ENCODE measurements around the gene PTPRQ. TPM values are rescaled to one million over a fixed set of nuclear protein-coding genes. Genes with fewer than 3 reads are reported as not detected.

PTPRQ gene
- total and polyA plus RNA-seq, 9 of the 15 experiments (the other 6 are each of a cell fraction or from before 2014, with no cell fraction given), result not detected

DNA sequence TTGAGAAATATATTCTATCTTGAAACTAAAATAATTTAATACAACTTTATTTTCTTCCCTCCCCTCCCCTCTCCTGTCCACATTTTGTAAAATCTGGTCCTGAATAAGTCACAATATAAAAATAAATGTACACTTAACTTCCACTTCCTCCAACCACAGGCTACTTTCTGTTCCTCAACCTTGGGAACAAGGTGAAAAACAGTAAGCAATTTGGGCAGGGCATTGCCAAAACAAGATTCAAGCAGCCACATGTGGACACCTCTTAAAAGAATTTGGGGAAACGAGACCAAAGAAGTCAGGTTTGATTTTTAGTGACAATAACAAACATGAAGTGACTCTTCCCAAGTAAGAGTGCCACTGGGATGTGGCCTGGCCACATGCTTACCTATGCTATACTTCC, 115.7 kb downstream of the PTPRQ start (continued):
- TF ChIP-seq, protein P1, sequence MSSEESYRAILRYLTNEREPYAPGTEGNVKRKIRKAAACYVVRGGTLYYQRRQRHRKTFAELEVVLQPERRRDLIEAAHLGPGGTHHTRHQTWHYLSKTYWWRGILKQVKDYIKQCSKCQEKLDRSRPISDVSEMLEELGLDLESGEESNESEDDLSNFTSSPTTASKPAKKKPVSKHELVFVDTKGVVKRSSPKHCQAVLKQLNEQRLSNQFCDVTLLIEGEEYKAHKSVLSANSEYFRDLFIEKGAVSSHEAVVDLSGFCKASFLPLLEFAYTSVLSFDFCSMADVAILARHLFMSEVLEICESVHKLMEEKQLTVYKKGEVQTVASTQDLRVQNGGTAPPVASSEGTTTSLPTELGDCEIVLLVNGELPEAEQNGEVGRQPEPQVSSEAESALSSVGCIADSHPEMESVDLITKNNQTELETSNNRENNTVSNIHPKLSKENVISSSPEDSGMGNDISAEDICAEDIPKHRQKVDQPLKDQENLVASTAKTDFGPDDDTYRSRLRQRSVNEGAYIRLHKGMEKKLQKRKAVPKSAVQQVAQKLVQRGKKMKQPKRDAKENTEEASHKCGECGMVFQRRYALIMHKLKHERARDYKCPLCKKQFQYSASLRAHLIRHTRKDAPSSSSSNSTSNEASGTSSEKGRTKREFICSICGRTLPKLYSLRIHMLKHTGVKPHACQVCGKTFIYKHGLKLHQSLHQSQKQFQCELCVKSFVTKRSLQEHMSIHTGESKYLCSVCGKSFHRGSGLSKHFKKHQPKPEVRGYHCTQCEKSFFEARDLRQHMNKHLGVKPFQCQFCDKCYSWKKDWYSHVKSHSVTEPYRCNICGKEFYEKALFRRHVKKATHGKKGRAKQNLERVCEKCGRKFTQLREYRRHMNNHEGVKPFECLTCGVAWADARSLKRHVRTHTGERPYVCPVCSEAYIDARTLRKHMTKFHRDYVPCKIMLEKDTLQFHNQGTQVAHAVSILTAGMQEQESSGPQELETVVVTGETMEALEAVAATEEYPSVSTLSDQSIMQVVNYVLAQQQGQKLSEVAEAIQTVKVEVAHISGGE (CRISPR knock-in tag; IDR thresholded peaks at IDR 0.05), result no peak

DNA sequence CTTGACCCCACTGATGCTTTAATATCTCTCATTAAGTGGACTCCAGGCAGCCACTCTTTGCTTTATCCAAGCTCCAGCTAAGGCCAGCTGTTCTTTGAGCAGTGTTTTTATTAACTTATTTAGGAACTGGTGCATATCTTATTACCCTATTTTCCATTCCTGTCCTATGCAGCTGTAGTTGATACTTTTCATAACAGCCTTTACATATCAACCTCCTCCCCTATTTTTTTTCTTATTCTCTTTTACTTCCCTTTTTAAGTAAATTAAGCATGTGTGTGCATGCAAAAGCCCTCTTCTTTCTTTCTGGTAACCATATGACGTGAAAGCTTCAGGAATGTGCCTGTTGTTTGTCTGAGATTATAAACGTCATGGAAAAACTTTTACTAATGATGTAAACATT, 121.2 kb downstream of the PTPRQ start:
- 0% methylated on average over 2 of the region's 2 CpGs for WGBS (ENCODE audit: insufficient coverage, low coverage, missing lambda C conversion rate)

More for the DNA sequence above, 121.2 kb downstream of the PTPRQ start:
- Histone ChIP-seq H3K79me2 (ENCODE audit: control insufficient read depth, insufficient read depth, low read length) (no peaks in the 10 kb centered on the region), H3K4me3 (no peak overlapping the region), H3K27me3 (ENCODE audit: control insufficient read depth in 2 of 2, insufficient read depth in 2 of 2, low read length in 2 of 2) (no peaks in the 10 kb centered on the region), H3K36me3 (ENCODE audit: control insufficient read depth, insufficient read depth, low read length) (no peaks in the 10 kb centered on the region), H4K20me1 (replicated peaks; ENCODE audit: control insufficient read depth, insufficient read depth, low read length) (no peaks in the 10 kb centered on the region), H3K4me1 (replicated peaks in 1 of 2; ENCODE audit: control insufficient read depth in 2 of 2, insufficient read depth in 2 of 2, low read length in 2 of 2) (no peaks in the 10 kb centered on the region), H3K4me2 (ENCODE audit: insufficient read depth, low read length) (no peak overlapping the region), H2AFZ (ENCODE audit: low read depth, low read length) (no peak overlapping the region), H3K9me1 (ENCODE audit: control insufficient read depth, insufficient read depth, low read length) (no peaks in the 10 kb centered on the region), H3K9me3 (replicated peaks; ENCODE audit: control insufficient read depth, insufficient read depth, low read depth, low read length) (no peaks in the 10 kb centered on the region), H3K9ac (ENCODE audit: insufficient read depth in 1 of 2, low read depth in 2 of 2, low read length in 2 of 2) (no peak overlapping the region), H3K27ac (ENCODE audit: extremely low read depth, low read depth, low read length) (no peak overlapping the region)
- in situ Hi-C loops (cut with MboI), result no loop called here
- intact Hi-C loops (cut with micrococcal nuclease), result no loop called here
- POLR2A ChIA-PET, result no interaction called here
- TF ChIP-seq, protein P2, sequence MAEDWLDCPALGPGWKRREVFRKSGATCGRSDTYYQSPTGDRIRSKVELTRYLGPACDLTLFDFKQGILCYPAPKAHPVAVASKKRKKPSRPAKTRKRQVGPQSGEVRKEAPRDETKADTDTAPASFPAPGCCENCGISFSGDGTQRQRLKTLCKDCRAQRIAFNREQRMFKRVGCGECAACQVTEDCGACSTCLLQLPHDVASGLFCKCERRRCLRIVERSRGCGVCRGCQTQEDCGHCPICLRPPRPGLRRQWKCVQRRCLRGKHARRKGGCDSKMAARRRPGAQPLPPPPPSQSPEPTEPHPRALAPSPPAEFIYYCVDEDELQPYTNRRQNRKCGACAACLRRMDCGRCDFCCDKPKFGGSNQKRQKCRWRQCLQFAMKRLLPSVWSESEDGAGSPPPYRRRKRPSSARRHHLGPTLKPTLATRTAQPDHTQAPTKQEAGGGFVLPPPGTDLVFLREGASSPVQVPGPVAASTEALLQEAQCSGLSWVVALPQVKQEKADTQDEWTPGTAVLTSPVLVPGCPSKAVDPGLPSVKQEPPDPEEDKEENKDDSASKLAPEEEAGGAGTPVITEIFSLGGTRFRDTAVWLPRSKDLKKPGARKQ (CRISPR knock-in tag; IDR thresholded peaks at IDR 0.05), result no peak
- TF ChIP-seq ZBTB17 (CRISPR knock-in tag; IDR thresholded peaks at IDR 0.05) (no peak), TRIM24 (IDR thresholded peaks at IDR 0.05) (no peak), ETS2 (tag; IDR thresholded peaks at IDR 0.05; ENCODE audit: borderline replicate concordance, poor library complexity, severe bottlenecking) (no peak), ZNF224 (CRISPR knock-in tag; IDR thresholded peaks at IDR 0.05) (no peak), KAT8 (IDR thresholded peaks at IDR 0.05; ENCODE audit: low read depth) (no peak), ZNF121 (CRISPR knock-in tag; conservative IDR thresholded peaks at IDR 0.05) (no peak)
- FAIRE-seq (no peak), ATAC-seq (no peak), DNase-seq (ENCODE audit: extremely low read depth in 1 of 4, low spot score in 3 of 4) (no peak)
- CTCF ChIA-PET (ENCODE audit: low intra/inter-chr PET ratio), result interaction anchor here (0.7 kb wide), 1 partner anchor 88 kb away, joined by 3 read pairs; no protein-coding TSS in a partner anchor
- no TSS peak for BruUV-seq (replicated peaks)

Data from K562 (cell line).